SHP77 treated with DMSO at 0.1 percent for 48 hours (cell line): ENCODE data around the gene PLPPR5.
A peak's percentile ranks its signal among the peaks of the same experiment; 100 is the strongest.
"Not testable (repeated sequence)": the region's sequence is repeated elsewhere in the genome, so short reads cannot be mapped to it uniquely, and the experiment has no call there.

Experiments
- DNase-seq: peaks from one replicate; lab custom pipeline; 2025; lab: John Stamatoyannopoulos, UW

Gene PLPPR5

DNA sequence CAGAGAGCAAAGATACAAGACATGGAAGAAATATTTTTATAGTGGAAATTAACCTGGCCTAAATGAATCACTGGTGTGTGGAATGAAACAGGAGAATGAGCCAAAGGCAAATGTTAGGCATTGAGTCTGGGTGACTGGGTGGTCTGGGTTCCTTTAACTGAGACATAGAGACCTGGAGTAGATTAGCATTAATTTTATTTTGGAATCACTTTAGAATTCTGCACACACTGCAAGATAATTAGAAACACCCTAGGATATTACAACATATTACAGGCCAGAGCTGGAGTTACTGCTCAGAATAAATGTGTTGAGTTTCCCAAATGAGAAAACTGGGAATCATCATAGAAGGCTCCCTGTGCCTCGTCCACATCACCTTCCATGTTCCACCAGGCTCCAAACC, 85.5 kb downstream of the PLPPR5 start:
- no peak for DNase-seq

DNA sequence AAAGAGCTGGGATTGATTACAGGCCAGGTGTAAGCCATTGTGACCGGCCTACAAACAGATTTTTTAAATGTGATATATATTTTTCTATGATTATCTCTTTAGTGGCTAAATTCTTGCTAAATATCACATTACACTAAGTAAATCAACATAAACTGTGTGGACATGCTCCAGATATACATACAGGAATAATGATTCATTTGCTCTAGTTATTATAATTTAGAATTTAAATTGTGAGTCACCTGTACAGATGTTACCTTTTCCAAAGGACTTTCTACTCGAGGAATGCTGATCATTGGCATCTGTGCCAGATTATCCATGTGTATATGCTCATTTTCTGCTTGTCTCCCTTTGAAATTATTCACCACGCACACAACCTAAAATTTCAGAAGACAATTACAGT, 90.1 kb downstream of the PLPPR5 start:
- no peak for DNase-seq

GRCh38 chr1:98910827-98911226, 93.8 kb downstream of the PLPPR5 start:
- DNase-seq = no peak

DNA sequence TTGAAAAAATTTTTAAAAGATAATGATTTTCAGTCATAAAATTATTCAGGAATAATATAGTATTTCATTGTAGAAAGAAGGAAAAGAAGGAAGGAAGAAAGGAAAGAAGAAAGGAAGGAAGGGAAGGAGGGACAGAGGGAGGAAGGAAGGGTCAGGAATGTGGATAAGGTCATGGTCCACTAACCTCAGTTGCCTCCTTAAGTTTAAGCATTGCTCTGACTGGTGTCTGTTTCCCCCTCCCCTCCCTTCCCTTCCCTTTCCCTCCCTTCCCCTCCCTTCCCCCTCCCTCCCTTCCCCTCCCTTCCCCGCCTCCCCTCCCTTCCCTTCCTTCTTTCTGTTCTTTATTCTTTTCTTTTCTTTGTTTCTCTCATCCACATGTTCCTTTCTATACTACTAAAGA, 95.7 kb downstream of the PLPPR5 start:
- DNase-seq = no peak

GRCh38 chr1:98906809-98907208, 97.9 kb downstream of the PLPPR5 start:
- DNase-seq = no peak

- DNase-seq = no peak
Measured at GRCh38 chr1:98906361-98906760, 98.3 kb downstream of the PLPPR5 start.

DNA sequence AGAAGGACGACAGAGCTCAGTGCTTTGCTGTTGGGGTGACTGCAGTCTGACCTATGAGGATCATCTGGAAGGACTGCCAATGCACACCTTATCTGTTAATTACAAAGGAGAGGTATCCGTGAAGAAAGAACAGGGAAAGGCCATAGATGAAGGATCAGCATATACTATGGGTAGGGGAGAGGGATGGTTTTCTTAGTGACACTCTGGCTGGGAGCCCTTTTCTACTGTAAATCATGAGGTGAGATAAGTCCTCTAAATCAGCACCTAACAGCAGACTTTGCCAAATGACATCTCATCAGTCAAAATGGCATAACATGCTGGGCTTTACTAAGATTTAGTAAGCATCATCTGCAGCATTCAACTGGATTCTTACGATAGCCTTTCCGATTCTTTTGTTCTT, 100.0 kb downstream of the PLPPR5 start:
- no peak for DNase-seq

DNA sequence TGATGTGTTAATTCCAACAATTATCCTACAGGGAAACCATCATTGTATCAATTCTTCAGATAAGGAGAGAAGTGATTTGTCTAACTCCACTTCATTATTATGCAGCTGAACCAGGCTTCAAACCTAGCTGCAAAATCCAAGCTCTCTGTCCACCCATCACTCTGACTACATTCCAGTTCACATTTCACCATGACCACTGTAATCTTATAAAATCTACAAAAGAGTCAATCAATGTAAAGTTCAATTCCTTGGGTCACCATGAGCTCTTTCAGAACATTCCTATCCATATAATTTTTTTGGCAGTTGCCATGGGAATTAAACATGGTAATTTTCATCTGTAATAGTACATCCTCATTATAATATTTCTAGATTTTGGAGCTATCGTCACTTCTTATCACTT, 100.9 kb downstream of the PLPPR5 start:
- no peak for DNase-seq

- no peak for DNase-seq
Measured at GRCh38 chr1:98903261-98903660, 101.4 kb downstream of the PLPPR5 start.

DNA sequence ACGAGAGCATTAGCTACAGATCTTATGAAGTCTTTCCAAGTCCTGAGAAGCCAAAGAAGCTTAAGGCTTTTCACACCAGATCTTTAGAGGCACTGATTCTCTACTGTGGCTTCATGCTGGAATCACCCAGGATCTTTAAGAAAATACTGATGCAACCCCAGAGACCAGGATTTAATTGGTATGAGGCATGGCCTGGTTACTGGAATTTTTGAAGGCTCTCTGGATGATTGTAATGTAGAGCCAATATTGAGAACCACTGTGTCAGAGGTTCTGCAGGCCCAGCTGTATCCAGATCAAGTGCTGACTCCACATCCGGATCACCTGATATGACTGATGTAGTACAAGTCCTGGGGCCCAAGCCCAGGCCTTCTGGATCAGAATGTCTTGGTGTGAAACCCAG, 105.7 kb downstream of the PLPPR5 start:
- no peak for DNase-seq

DNA sequence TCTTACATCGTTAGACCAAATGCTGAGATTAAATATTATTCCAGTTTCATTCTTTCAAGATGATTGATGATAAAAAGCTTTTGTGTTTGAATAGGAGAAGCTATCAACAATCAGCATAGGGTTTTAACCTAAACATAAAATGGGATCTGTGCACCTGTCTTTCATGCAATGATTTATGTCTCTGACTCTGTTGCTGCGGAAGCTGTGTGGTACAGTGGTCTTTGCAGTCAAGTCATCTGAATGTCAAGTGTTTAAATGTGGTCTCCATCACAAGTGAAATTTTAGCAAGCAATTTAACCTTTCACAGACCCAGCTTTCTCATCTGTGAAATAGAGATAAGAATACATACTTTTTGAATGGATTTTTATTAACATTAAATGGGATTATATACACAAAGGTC, 107.2 kb downstream of the PLPPR5 start:
- peak; percentile 52 for DNase-seq

DNA sequence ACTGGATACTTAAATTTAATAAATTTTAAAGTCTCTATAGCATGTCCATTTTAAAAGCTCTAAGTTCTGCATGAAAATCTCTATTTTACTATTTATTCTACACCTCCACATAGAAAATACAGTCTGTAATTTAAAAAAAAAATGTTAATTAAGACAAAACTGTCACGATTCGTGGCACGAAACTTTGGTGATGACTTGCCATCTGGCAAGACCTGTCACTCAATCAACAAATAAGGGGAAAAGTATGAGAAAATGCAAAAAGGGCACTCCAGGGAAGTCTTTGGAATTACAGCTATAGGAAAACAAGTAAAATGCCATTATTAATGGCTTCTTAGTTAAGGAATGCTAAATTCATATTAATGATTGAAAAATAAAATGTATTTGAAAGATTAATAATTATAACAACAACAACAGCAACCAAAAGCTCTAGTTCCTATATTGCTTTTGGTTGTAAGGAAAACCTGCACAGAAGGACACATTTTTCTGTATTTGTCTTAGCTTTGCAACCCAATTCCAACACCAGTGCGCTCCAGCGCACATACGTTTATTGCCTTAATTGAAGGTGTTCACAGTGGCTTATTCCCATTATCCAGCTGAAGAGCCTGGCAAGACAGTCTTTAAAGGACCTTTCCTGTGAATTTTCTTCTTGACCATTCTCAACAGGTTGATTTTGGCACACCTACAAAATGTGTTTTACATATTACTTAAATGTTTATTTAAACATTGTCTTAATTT, 107.8 kb downstream of the PLPPR5 start:
- DNase-seq = no peak

- DNase-seq = no peak
Measured at GRCh38 chr1:98893371-98893770, 111.3 kb downstream of the PLPPR5 start.

DNA sequence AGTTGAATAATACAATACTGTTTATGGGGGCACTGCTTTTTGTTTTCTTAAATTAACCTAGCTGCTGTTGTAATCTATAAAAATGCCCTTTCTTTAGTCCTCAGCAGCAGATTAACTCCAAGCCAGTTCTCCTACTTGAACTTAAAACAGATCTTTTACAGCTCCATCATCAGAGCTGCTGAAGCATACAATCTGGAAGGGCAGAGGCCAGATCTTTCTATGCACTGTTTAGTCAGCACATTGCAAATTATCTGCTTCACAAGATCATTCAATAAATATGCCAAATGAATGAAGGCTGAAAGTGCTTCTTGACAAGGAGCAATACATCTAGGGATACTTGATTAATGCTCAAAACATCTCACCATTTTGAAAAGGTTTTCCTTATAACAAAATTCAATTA, 115.8 kb downstream of the PLPPR5 start:
- no peak for DNase-seq

- no peak for DNase-seq
Measured at GRCh38 chr1:98887507-98887906, 117.2 kb downstream of the PLPPR5 start.

DNA sequence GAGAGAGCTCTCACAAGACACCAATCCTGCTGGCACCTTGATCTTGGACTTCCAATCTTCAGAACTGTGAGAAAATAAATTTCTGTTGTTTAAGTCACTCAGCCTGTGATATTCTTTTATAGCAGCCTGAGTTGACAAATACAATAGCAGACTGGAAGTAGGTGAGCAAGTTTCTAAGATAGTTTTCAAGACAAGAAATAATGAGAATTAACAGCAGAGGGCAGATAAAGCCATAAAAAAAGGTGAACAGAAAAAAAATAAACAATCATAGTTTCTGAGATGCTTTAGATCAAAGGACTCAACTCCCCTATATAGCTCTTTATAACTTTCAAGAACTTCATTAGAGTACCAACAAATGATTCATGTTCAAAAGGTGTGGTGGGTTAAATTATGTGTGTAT, 119.8 kb downstream of the PLPPR5 start:
- DNase-seq = no peak

GRCh38 chr1:98881901-98882300, 122.8 kb downstream of the PLPPR5 start:
- DNase-seq = no peak

DNA sequence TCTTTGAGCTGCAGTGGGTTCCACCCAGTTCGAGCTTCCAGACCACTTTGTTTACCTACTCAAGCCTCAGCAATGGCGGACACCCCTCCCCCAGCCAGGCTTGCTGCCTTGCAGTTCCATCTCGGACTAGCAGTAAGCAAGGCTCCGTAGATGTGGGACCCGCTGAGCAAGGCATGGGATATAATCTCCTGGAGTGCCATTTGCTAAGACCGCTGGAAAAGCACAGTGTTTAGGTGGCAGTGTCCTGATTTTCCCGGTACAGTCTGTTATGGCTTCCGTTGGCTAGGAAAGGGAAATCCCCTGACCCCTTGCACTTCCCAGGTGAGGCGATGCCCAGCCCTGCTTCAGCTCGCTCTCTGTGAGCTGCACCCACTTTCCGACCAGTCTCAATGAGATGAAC, 123.4 kb downstream of the PLPPR5 start:
- not testable (repeated sequence) for DNase-seq

- DNase-seq = no peak
Measured at GRCh38 chr1:98874828-98875227, 129.8 kb downstream of the PLPPR5 start.

DNA sequence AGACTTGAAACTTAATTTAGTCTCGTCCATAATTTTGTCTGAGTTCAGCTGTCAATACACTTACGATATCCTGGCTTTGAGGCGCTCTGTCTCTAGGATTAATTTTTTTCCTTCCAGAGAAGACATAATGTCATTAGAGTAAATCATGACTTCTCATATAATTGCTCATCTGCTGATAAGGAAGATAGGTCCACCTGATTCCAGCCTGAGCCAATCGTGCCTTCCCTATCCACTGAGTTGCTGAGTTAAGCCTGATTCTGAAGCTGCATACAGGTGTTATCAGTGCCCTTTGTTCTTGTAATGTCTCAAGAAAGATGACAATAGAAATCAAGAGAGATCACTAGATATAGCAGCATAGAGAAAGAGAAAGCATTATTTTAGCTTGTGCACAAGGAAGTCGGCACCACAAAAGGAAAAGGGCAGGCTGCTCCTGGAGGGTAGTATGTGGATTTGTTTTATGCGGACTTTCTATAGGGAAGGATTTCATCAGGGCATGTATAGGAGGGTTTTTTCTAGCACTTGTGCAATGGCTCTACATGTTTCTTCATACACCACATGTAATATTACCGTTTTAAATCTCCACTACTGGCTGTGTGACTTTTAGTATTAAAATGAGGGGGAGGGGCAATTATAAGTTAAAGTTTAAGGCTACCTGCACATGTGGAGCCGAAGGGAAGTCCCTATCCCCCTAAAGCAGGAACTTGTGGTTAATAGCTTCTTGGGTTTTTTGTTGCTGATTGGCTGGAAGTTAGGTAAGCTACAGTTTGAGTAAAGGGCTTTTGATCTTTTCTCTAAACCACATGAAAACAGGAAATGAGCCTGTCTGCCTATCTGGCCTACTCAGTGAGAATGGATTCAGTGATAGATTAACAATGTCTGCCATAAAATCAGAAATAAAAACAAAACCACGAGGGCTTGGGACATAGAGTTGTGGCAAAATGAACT, 133.4 kb downstream of the PLPPR5 start:
- no peak for DNase-seq

GRCh38 chr1:98865796-98866195, 138.9 kb downstream of the PLPPR5 start:
- no peak for DNase-seq

GRCh38 chr1:98860329-98860728, 144.3 kb downstream of the PLPPR5 start:
- no peak for DNase-seq

GRCh38 chr1:98854137-98854536, 150.5 kb downstream of the PLPPR5 start:
- no peak for DNase-seq
